Thymus (tissue), 11 donors: ENCODE data around the gene AGTRAP. TPM values are rescaled to one million over a fixed set of nuclear protein-coding genes. Genes with fewer than 3 reads are reported as not detected.

ENCODE experiments used
- DNase-seq, 9 donors: peaks; one replicate each; pipeline ENCODE4 v3.0.0-alpha.2; 2013; ENCODE audit warnings: low spot score in 9 of 9, low read depth in 6 of 9, missing footprints in 1 of 9
- H3K27ac ChIP-seq, 2 donors: one replicate each; pipeline ENCODE4 v1.5.1; 2013; ENCODE audit warnings: control low read depth in 1 of 2, low read depth in 1 of 2, low read length in 1 of 2, mild to moderate bottlenecking in 1 of 2, moderate library complexity in 1 of 2
- H3K27me3 ChIP-seq, 2 donors: one replicate each; pipeline ENCODE4 v1.5.1; 2013; ENCODE audit warnings: low read length in 1 of 2; ENCODE audit not compliant: control insufficient read depth in 2 of 2, insufficient read depth in 1 of 2
- H3K36me3 ChIP-seq, 2 donors: one replicate each; pipeline ENCODE4 v1.5.1; 2013; ENCODE audit warnings: low read length in 1 of 2, mild to moderate bottlenecking in 1 of 2, moderate library complexity in 1 of 2; ENCODE audit not compliant: control insufficient read depth in 2 of 2, insufficient read depth in 2 of 2
- H3K4me1 ChIP-seq, 2 donors: one replicate each; pipeline ENCODE4 v1.5.1; 2013; ENCODE audit warnings: low read length in 2 of 2; ENCODE audit not compliant: control insufficient read depth in 2 of 2, insufficient read depth in 2 of 2
- H3K4me3 ChIP-seq, 2 donors: one replicate each; pipeline ENCODE4 v1.5.1; 2013; ENCODE audit warnings: low read length in 2 of 2, control low read depth in 1 of 2, mild to moderate bottlenecking in 1 of 2
- H3K9me3 ChIP-seq, 2 donors: one replicate each; pipeline ENCODE4 v1.5.1; 2013; ENCODE audit warnings: low read length in 1 of 2, mild to moderate bottlenecking in 1 of 2; ENCODE audit not compliant: control insufficient read depth in 2 of 2, insufficient read depth in 1 of 2
- WGBS: extraction: QIAGEN DNeasy Blood & Tissue Kit; methylation state at CpG from one replicate; pipeline ENCODE4 v1.1.7; 2013; 5-methylcytosine and 5-hydroxymethylcytosine counted together
- polyA plus RNA-seq: library from polyadenylated mRNA; stranded (reverse); fragments of 200-250 nt; gene quantifications from one replicate; pipeline ENCODE4 v1.2.3, GENCODE V29; 2013
- total RNA-seq: library from RNA; stranded (reverse); fragments of 120-200 nt; gene quantifications from one replicate; pipeline ENCODE4 v1.2.4, GENCODE V29; 2013
- donor health status: healthy.

The AGTRAP gene
- total and polyA plus RNA-seq, 2 donors: 20.5 to 84.2 TPM

DNA sequence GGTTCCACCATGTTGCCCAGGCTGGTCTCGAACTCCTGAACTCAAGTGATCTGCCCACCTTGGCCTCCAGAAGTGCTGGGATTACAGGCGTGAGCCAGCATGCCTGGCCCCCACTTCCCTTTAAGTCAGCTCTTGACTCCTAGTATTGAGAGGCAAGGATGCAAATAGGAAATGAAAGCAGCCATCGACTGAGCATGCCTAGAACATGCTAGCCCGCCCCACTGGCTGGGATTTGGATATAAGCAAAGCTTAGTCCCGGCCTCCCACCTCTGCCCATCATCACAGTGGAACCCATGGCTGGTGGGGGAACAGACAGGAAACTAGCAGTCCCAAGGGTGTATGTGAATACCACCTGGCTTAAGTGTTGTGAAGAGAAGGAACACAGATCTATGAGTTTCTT lies 36.5 kb downstream of the AGTRAP start:
- WGBS: 88% methylated on average over 5 of the region's 5 CpGs
- no peak overlapping the region for H3K27ac ChIP-seq
- no peaks in the 10 kb centered on the region for H3K4me1 ChIP-seq
- H3K36me3 ChIP-seq: no peaks in the 10 kb centered on the region
- no peaks in the 10 kb centered on the region for H3K27me3 ChIP-seq
- H3K4me3 ChIP-seq: no peak overlapping the region
- no peaks in the 10 kb centered on the region for H3K9me3 ChIP-seq
- no peak for DNase-seq

- no peak for DNase-seq
- no peaks in the 10 kb centered on the region for H3K27me3 ChIP-seq
- H3K36me3 ChIP-seq: no peaks in the 10 kb centered on the region
- H3K27ac ChIP-seq: no peak overlapping the region
- H3K4me3 ChIP-seq: no peak overlapping the region
- no peaks in the 10 kb centered on the region for H3K9me3 ChIP-seq
- WGBS: 90% methylated on average over 9 of the region's 9 CpGs
- no peaks in the 10 kb centered on the region for H3K4me1 ChIP-seq
These were observed 38.8 kb downstream of the AGTRAP start for GRCh38 chr1:11774753-11775152.

DNA sequence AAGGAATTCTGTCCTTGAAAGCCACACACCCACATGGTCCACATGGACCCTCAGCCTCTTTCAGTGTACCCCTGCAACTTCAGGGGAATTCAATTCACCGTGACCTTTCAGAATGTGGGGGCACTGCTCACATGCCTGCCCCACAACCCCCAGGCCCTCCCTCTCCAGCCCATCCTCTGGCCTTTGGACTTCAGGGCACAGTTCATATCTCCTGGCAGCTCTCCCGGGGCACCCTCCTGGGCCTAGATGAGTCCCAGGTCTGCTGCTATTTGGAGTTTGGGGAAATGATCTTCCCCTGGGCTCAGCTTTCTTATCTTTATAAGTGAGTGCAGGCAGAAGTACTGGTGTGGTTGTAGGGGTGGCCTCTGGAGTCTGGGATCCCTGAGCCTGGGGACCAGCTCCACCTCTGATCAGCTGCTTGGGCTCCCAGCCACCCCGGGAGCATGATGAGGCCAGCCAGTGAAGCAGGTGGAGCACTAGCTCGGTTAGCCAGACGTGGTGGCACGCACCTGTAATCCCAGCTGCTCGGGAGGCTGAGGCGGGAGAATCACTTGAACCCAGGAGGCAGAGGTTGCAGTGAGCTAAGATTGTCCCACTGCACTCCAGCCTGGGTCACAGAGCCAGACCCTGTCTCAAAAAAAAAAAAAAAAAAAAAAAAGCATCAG lies 41.9 kb downstream of the AGTRAP start:
- Histone ChIP-seq H3K4me1 (no peaks in the 10 kb centered on the region), H3K27me3 (no peaks in the 10 kb centered on the region), H3K27ac (no peak overlapping the region), H3K4me3 (no peak overlapping the region), H3K36me3 (no peaks in the 10 kb centered on the region), H3K9me3 (no peaks in the 10 kb centered on the region)
- DNase-seq: no peak
- WGBS: 93% methylated on average over 8 of the region's 8 CpGs

DNA sequence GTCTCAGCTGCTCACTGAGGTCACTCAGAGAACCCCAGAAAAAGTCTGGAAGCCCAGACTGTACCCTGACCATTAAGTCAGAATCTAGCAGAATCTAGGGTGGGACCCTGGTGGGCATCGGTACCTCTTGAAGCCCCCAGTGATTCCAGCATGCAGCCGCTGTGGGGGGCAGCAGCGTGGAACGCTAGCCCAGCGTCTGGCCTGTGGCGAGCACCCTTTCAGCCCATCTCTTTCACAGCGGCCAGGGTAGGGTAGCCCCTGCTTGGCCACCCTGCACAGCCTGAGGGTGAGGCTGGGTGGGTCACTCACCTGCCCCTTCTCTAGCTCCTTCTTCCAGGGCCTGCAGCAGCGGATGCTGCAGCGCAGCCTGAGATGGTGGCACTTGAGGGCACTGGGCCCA lies 42.4 kb downstream of the AGTRAP start:
- H3K4me1 ChIP-seq: no peaks in the 10 kb centered on the region
- WGBS: 97% methylated on average over 9 of the region's 9 CpGs
- H3K4me3 ChIP-seq: no peak overlapping the region
- no peak overlapping the region for H3K27ac ChIP-seq
- no peaks in the 10 kb centered on the region for H3K9me3 ChIP-seq
- no peak for DNase-seq
- no peaks in the 10 kb centered on the region for H3K27me3 ChIP-seq
- H3K36me3 ChIP-seq: no peaks in the 10 kb centered on the region

GRCh38 chr1:11778844-11779623 lies 43.1 kb downstream of the AGTRAP start:
- no peak for DNase-seq
- Histone ChIP-seq H3K9me3 (no peaks in the 10 kb centered on the region), H3K4me3 (no peak overlapping the region), H3K36me3 (no peaks in the 10 kb centered on the region), H3K27ac (no peak overlapping the region), H3K27me3 (no peaks in the 10 kb centered on the region), H3K4me1 (no peaks in the 10 kb centered on the region)
- 94% methylated on average over 15 of the region's 15 CpGs for WGBS

- Histone ChIP-seq H3K27me3 (peaks cover 0 to 3% of the 10 kb centered on the region in 2 donors), H3K4me1 (peaks cover 0 to 3% of the 10 kb centered on the region in 2 donors), H3K27ac (no peak overlapping the region), H3K4me3 (no peak overlapping the region), H3K36me3 (no peaks in the 10 kb centered on the region), H3K9me3 (no peaks in the 10 kb centered on the region)
- no peak for DNase-seq
- WGBS: 90% methylated on average over 13 of the region's 13 CpGs
These were observed 43.9 kb downstream of the AGTRAP start for GRCh38 chr1:11779715-11780379.

GRCh38 chr1:11780380-11781147 lies 44.6 kb downstream of the AGTRAP start:
- H3K4me3 ChIP-seq: no peak overlapping the region
- peaks cover 0 to 9% of the 10 kb centered on the region in 2 donors for H3K4me1 ChIP-seq
- no peak for DNase-seq
- H3K27me3 ChIP-seq: peaks cover 0 to 10% of the 10 kb centered on the region in 2 donors
- H3K27ac ChIP-seq: no peak overlapping the region
- H3K36me3 ChIP-seq: no peaks in the 10 kb centered on the region
- no peaks in the 10 kb centered on the region for H3K9me3 ChIP-seq
- 85% methylated on average over 10 of the region's 10 CpGs for WGBS

DNA sequence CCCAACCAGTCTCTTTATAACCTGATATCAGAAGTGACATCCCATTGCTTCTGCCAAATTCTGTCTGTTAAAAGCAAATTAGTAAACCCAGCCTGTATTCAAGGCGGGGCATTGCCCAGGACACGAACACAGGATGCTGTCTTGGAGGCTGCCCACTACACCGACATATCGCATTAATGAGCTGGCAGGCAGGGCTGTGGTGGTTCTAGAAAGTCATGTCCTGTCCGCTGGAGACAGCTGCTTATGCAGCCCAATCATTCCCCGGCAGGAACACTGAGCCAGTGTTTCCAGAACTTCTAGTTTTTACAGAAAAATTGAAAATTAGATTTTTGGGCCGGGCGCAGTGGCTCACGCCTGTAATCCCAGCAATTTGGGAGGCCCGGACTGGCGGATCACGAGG lies 45.4 kb downstream of the AGTRAP start:
- H3K36me3 ChIP-seq: no peaks in the 10 kb centered on the region
- no peak for DNase-seq
- H3K9me3 ChIP-seq: no peaks in the 10 kb centered on the region
- H3K4me1 ChIP-seq: peaks cover 0 to 9% of the 10 kb centered on the region in 2 donors
- WGBS: 95% methylated on average over 12 of the region's 12 CpGs
- peaks cover 0 to 11% of the 10 kb centered on the region in 2 donors for H3K27me3 ChIP-seq
- H3K27ac ChIP-seq: no peak overlapping the region
- H3K4me3 ChIP-seq: no peak overlapping the region
